Astrocyte of the spinal cord (primary cell): ENCODE measurements around the gene ATP8B1.

Source experiments
- DNase-seq: peaks from one replicate; pipeline ENCODE4 v3.0.0; 2011; ENCODE audit warnings: low read depth, low spot score
- H3K4me3 ChIP-seq: 2 replicates; pipeline ENCODE4 v1.5.1; 2011; ENCODE audit warnings: low read depth, mild to moderate bottlenecking, low read length, moderate library complexity
- in situ Hi-C: cut with HindIII; loops from 2 replicates; pipeline ENCODE4 v1.10.0; 2017; ENCODE audit warnings: low sequenced_read_pairs
- TF ChIP-seq, protein P1 (sequence below): IDR thresholded peaks from 2 replicates; pipeline ENCODE4 v1.5.1; 2012; ENCODE audit warnings: low read depth, mild to moderate bottlenecking, low read length, inconsistent platforms

Gene ATP8B1

GRCh38 chr18:57716549-57716948, 86.6 kb downstream of the ATP8B1 start:
- TF ChIP-seq, protein P1, sequence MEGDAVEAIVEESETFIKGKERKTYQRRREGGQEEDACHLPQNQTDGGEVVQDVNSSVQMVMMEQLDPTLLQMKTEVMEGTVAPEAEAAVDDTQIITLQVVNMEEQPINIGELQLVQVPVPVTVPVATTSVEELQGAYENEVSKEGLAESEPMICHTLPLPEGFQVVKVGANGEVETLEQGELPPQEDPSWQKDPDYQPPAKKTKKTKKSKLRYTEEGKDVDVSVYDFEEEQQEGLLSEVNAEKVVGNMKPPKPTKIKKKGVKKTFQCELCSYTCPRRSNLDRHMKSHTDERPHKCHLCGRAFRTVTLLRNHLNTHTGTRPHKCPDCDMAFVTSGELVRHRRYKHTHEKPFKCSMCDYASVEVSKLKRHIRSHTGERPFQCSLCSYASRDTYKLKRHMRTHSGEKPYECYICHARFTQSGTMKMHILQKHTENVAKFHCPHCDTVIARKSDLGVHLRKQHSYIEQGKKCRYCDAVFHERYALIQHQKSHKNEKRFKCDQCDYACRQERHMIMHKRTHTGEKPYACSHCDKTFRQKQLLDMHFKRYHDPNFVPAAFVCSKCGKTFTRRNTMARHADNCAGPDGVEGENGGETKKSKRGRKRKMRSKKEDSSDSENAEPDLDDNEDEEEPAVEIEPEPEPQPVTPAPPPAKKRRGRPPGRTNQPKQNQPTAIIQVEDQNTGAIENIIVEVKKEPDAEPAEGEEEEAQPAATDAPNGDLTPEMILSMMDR: no peak
- DNase-seq: no peak
- in situ Hi-C loops: no loop called here
- no peak overlapping the region for H3K4me3 ChIP-seq

DNA sequence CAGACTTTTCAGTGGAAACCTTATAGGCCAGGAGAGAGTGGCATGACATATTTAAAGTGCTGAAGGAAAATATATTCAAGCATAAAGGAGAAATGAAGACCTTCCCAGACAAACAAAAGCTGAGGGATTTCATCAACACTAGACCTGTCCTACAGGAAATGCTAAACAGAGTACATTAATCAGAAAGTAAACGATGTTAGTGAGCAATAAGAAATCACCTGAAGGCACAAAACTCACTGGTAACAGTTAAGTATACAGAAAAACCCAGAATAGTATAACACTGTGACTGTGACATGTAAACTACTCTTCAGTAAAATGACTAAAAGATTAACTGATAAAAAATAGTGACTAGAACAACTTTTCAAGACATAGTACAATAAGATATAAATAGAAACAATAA, 87.4 kb downstream of the ATP8B1 start:
- in situ Hi-C loops: no loop called here
- no peak overlapping the region for H3K4me3 ChIP-seq
- DNase-seq: no peak
- TF ChIP-seq, protein P1: no peak

DNA sequence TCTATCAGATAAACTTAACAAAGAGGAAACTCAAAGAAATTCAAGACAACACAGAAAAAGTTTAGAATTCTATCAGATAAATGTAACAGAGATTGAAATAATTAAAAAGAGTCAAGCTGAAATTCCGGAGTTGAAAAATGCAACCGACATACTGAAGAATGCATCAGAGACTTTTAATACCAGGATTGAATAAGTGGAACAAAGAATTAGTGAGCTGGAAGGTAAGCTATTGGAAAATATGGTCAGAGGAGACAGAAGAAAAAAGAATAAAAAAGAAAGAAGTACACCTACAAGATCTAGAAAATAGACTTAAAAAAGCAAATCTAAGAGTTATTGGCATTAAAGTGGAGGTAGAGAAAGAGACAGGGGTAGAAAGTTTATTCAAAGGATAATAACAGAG, 88.0 kb downstream of the ATP8B1 start:
- in situ Hi-C loops: no loop called here
- DNase-seq: no peak

DNA sequence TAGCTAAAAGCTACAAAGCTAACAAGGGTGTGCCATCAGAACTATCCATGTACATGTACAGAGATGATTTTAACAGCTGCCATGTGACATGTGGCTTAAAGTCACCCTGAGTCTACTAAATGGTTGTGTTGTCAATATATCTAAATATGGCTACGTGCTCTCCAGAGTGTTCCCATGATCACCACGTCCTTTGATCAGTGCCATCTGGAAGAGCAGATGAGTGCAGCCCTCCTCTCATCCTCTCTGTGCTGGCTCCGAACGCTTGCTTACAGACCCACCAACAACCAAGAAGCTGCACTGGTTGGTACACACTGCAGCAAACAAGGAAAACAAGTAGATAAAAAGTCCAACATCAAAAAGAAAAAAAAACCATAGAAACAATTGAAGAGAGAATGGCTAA, 92.9 kb downstream of the ATP8B1 start:
- TF ChIP-seq, protein P1: no peak
- DNase-seq: no peak
- in situ Hi-C loops: no loop called here
- H3K4me3 ChIP-seq: no peak overlapping the region

More for the DNA sequence above, 88.0 kb downstream of the ATP8B1 start:
- no peak overlapping the region for H3K4me3 ChIP-seq
- TF ChIP-seq, protein P1: no peak

DNA sequence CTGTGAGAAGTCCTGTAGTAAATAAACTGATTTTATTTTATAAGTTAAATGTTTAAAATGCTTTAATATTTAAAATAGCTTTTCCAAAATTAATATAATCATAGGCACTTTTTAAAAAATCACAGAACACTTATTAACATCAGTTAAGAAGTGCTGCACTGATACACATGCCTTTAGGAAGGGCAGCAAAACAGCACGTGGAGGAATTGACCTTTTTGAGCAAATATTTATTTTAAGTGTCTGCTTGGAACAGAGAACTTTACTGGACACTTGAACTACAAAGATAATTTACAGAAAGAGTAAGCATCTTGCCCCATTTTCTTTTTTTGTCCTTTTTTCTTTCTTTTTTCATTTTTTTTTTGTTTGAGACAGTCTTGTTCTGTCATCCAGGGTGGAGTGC, 93.8 kb downstream of the ATP8B1 start:
- in situ Hi-C loops: no loop called here

GRCh38 chr18:57708288-57708687, 94.8 kb downstream of the ATP8B1 start:
- no peak overlapping the region for H3K4me3 ChIP-seq
- TF ChIP-seq, protein P1: no peak
- DNase-seq: no peak
- in situ Hi-C loops: no loop called here

More for the DNA sequence above, 93.8 kb downstream of the ATP8B1 start:
- no peak for DNase-seq
- H3K4me3 ChIP-seq: no peak overlapping the region
- TF ChIP-seq, protein P1: no peak
